ENCODE data around the gene PCNT.

DNA sequence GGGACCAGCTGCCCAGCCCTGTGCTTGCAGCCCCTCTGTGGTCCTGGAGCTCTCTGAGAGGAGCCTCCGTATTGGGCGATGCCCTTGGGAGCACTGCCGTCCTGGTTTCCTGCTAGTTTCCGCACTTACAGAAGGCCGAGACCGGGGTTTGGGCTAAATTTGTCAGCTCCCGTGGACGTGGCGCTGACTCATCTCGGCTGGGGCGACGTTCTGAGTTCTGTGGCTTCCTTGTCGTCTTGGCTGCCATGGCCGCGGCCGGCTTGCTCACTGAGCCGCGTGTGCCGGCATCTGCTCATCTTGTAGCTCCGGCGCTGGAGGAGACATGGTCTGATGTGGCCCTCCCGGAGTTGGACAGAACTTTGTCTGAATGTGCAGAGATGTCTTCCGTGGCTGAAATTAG lies 64.9 kb downstream of the PCNT start:
- TF ChIP-seq, protein P1, sequence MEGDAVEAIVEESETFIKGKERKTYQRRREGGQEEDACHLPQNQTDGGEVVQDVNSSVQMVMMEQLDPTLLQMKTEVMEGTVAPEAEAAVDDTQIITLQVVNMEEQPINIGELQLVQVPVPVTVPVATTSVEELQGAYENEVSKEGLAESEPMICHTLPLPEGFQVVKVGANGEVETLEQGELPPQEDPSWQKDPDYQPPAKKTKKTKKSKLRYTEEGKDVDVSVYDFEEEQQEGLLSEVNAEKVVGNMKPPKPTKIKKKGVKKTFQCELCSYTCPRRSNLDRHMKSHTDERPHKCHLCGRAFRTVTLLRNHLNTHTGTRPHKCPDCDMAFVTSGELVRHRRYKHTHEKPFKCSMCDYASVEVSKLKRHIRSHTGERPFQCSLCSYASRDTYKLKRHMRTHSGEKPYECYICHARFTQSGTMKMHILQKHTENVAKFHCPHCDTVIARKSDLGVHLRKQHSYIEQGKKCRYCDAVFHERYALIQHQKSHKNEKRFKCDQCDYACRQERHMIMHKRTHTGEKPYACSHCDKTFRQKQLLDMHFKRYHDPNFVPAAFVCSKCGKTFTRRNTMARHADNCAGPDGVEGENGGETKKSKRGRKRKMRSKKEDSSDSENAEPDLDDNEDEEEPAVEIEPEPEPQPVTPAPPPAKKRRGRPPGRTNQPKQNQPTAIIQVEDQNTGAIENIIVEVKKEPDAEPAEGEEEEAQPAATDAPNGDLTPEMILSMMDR (IDR thresholded peaks at IDR 0.05; ENCODE audit: insufficient read depth, low read length) = no peak
- TF ChIP-seq GABPA (IDR thresholded peaks at IDR 0.05; ENCODE audit: low read depth) = no peak
- TF ChIP-seq, protein P2, sequence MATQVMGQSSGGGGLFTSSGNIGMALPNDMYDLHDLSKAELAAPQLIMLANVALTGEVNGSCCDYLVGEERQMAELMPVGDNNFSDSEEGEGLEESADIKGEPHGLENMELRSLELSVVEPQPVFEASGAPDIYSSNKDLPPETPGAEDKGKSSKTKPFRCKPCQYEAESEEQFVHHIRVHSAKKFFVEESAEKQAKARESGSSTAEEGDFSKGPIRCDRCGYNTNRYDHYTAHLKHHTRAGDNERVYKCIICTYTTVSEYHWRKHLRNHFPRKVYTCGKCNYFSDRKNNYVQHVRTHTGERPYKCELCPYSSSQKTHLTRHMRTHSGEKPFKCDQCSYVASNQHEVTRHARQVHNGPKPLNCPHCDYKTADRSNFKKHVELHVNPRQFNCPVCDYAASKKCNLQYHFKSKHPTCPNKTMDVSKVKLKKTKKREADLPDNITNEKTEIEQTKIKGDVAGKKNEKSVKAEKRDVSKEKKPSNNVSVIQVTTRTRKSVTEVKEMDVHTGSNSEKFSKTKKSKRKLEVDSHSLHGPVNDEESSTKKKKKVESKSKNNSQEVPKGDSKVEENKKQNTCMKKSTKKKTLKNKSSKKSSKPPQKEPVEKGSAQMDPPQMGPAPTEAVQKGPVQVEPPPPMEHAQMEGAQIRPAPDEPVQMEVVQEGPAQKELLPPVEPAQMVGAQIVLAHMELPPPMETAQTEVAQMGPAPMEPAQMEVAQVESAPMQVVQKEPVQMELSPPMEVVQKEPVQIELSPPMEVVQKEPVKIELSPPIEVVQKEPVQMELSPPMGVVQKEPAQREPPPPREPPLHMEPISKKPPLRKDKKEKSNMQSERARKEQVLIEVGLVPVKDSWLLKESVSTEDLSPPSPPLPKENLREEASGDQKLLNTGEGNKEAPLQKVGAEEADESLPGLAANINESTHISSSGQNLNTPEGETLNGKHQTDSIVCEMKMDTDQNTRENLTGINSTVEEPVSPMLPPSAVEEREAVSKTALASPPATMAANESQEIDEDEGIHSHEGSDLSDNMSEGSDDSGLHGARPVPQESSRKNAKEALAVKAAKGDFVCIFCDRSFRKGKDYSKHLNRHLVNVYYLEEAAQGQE (IDR thresholded peaks at IDR 0.05; ENCODE audit: insufficient replicate concordance, low read depth) = no peak
- no peak for TF ChIP-seq SPI1 (IDR thresholded peaks at IDR 0.05; ENCODE audit: borderline replicate concordance, low read depth)
- TF ChIP-seq POLR2AphosphoS5 (IDR thresholded peaks at IDR 0.05; ENCODE audit: low read depth) = no peak
